HG03378 (cell line): ENCODE results near the gene CRY1.

Experiments
- ATAC-seq: cut with Tn5 transposase; IDR thresholded peaks from one replicate; pipeline ENCODE4 v1.9.1; 2021; ENCODE audit warnings: mild to moderate bottlenecking, moderate library complexity; ENCODE audit not compliant: unreplicated experiment

The CRY1 gene

GRCh38 chr12:107093417-107094182, at the start of gene CRY1:
TSS of gene CRY1 (minus strand) at chr12:107093549. CDS start at chr12:107092961, 588 bp downstream.
- ATAC-seq, result peak; percentile 66

- ATAC-seq, result no peak
These were observed 46.4 kb upstream of the CRY1 start for GRCh38 chr12:107139787-107140186.

- ATAC-seq, result no peak
These were observed 45.6 kb upstream of the CRY1 start for GRCh38 chr12:107138990-107139389.

GRCh38 chr12:107135177-107135576, 41.8 kb upstream of the CRY1 start:
- no peak for ATAC-seq

- ATAC-seq, result no peak
These were observed 41.2 kb upstream of the CRY1 start for GRCh38 chr12:107134558-107134957.

GRCh38 chr12:107133462-107133861, 40.1 kb upstream of the CRY1 start:
- ATAC-seq, result no peak

GRCh38 chr12:107131832-107132616, 38.7 kb upstream of the CRY1 start:
- no peak for ATAC-seq

GRCh38 chr12:107130830-107131611, 37.7 kb upstream of the CRY1 start:
- ATAC-seq, result no peak

GRCh38 chr12:107129315-107129930, 36.1 kb upstream of the CRY1 start:
- ATAC-seq, result no peak

GRCh38 chr12:107127482-107128430, 34.4 kb upstream of the CRY1 start:
- ATAC-seq, result no peak

- ATAC-seq, result no peak
These were observed 33.6 kb upstream of the CRY1 start for GRCh38 chr12:107126796-107127481.

- no peak for ATAC-seq
These were observed 32.5 kb upstream of the CRY1 start for GRCh38 chr12:107125833-107126232.

- no peak for ATAC-seq
These were observed 29.2 kb upstream of the CRY1 start for GRCh38 chr12:107122452-107122958.

- no peak for ATAC-seq
These were observed 25.7 kb upstream of the CRY1 start for GRCh38 chr12:107119091-107119490.

- no peak for ATAC-seq
These were observed 25.3 kb upstream of the CRY1 start for GRCh38 chr12:107118624-107119023.

- ATAC-seq, result no peak
These were observed 21.8 kb upstream of the CRY1 start for GRCh38 chr12:107115119-107115518.

- no peak for ATAC-seq
These were observed 18.0 kb upstream of the CRY1 start for GRCh38 chr12:107111314-107111713.

- ATAC-seq, result no peak
These were observed 16.7 kb upstream of the CRY1 start for GRCh38 chr12:107109726-107110719.
